H1 (cell line): ENCODE measurements around the gene RFX1. TPM values are rescaled to one million over a fixed set of nuclear protein-coding genes. Genes with fewer than 3 reads are reported as not detected.

Experiments used
- CTCF ChIA-PET: fragments of 300-600 bp; sonication (Branson Sonifier 250); formaldehyde crosslinking; loops from one replicate; lab custom pipeline; 2021; ENCODE audit not compliant: partially characterized antibody; lab: Charles Lee
- POLR2A ChIA-PET: fragments of 300-600 bp; sonication (Branson Sonifier 250); formaldehyde crosslinking; loops from one replicate; lab custom pipeline; 2021; ENCODE audit warnings: inconsistent platforms; ENCODE audit not compliant: partially characterized antibody; lab: Charles Lee
- DNase-seq, 2 experiments: peaks; one replicate each; pipeline versions ENCODE4 v3.0.0 to v3.0.0-alpha.2; 2010 to 2022; ENCODE audit warnings: low spot score in 2 of 2, low read depth in 1 of 2, mixed read lengths in 1 of 2
- FAIRE-seq: peaks from 2 replicates; lab custom pipeline; 2011; peaks lifted over from hg19 to GRCh38; lab: Jason Lieb, UNC
- H2AFZ ChIP-seq: 2 replicates; pipeline ENCODE4 v1.8.1; 2012; ENCODE audit warnings: low read length, inconsistent platforms
- H2AK5ac ChIP-seq: 2 replicates; pipeline ENCODE4 v1.6.1; 2013; ENCODE audit warnings: low read depth, low read length
- H2BK120ac ChIP-seq: replicated peaks from 2 replicates; pipeline ENCODE3; 2013; ENCODE audit warnings: low read depth, low read length, inconsistent platforms
- H2BK12ac ChIP-seq: 2 replicates; pipeline ENCODE4 v1.6.1; 2013; ENCODE audit warnings: low read depth, low read length
- H2BK15ac ChIP-seq: 2 replicates; pipeline ENCODE4 v1.6.1; 2013; ENCODE audit warnings: low read length
- H2BK20ac ChIP-seq: 2 replicates; pipeline ENCODE4 v1.6.1; 2013; ENCODE audit warnings: low read length
- H2BK5ac ChIP-seq: 2 replicates; pipeline ENCODE4 v1.6.1; 2013; ENCODE audit warnings: low read depth, low read length
- H3K14ac ChIP-seq: 2 replicates; pipeline ENCODE4 v1.6.1; 2013; ENCODE audit warnings: inconsistent platforms; ENCODE audit not compliant: insufficient read length
- H3K18ac ChIP-seq: 2 replicates; pipeline ENCODE4 v1.6.1; 2013; ENCODE audit warnings: low read length; ENCODE audit errors: extremely low read depth
- H3K23ac ChIP-seq: 2 replicates; pipeline ENCODE4 v1.6.1; 2013; ENCODE audit warnings: inconsistent platforms; ENCODE audit not compliant: insufficient read length
- H3K23me2 ChIP-seq: 2 replicates; pipeline ENCODE4 v1.6.1; 2013; ENCODE audit warnings: low read depth, low read length
- H3K27ac ChIP-seq: 2 replicates; pipeline ENCODE4 v1.6.1; 2011; ENCODE audit warnings: low read depth, low read length, inconsistent platforms
- H3K27me3 ChIP-seq, 4 experiments: replicated peaks in 1 of 4; 1 replicate in 1 of 4; 2 replicates in 3 of 4; pipeline versions ENCODE4 v1.6.1 to v1.8.1; 2011 to 2013; ENCODE audit warnings: low read length in 3 of 4, mild to moderate bottlenecking in 3 of 4, inconsistent platforms in 2 of 4, mixed read lengths in 2 of 4, moderate library complexity in 1 of 4; ENCODE audit not compliant: control insufficient read depth in 3 of 4, insufficient read depth in 3 of 4; ENCODE audit errors: extremely low read depth in 1 of 4
- H3K36me3 ChIP-seq, 4 experiments: 2 replicates each; pipeline versions ENCODE4 v1.6.1 to v1.8.1; 2011 to 2013; ENCODE audit warnings: mild to moderate bottlenecking in 4 of 4, low read length in 3 of 4, moderate library complexity in 2 of 4, control low read depth in 1 of 4, inconsistent platforms in 1 of 4; ENCODE audit not compliant: insufficient read depth in 4 of 4, control insufficient read depth in 2 of 4
- H3K4ac ChIP-seq: replicated peaks from 2 replicates; pipeline ENCODE3; 2013; ENCODE audit warnings: low read length, low read depth, mixed read lengths, inconsistent platforms; ENCODE audit not compliant: insufficient read length
- H3K4me1 ChIP-seq, 4 experiments: replicated peaks in 1 of 4; 1 replicate in 1 of 4; 2 replicates in 3 of 4; pipeline versions ENCODE4 v1.6.1 to v1.8.1; 2011 to 2013; ENCODE audit warnings: low read length in 3 of 4, inconsistent platforms in 2 of 4, mixed read lengths in 1 of 4; ENCODE audit not compliant: insufficient read depth in 4 of 4, control insufficient read depth in 3 of 4
- H3K4me2 ChIP-seq, 2 experiments: 2 replicates each; pipeline versions ENCODE4 v1.6.1 to v1.8.1; 2011 to 2013; ENCODE audit warnings: low read depth in 2 of 2, low read length in 2 of 2, control low read depth in 1 of 2, inconsistent platforms in 1 of 2, mild to moderate bottlenecking in 1 of 2; ENCODE audit not compliant: insufficient read depth in 1 of 2
- H3K4me3 ChIP-seq, 4 experiments: fragments of 200-600, 300-600 bp in 1 of 4; sonication (generic), shearing (Covaris generic), sonication (Bioruptor Twin) in 1 of 4; 2 replicates each; pipeline versions ENCODE4 v1.5.1 to v1.8.1; 2011 to 2016; ENCODE audit warnings: low read length in 4 of 4, low read depth in 3 of 4, control low read depth in 2 of 4, inconsistent platforms in 2 of 4, mild to moderate bottlenecking in 2 of 4, mixed read lengths in 1 of 4, moderate library complexity in 1 of 4; ENCODE audit not compliant: insufficient read depth in 2 of 4; ENCODE audit errors: extremely low read depth in 1 of 4
- H3K56ac ChIP-seq: replicated peaks from 2 replicates; pipeline ENCODE3; 2013; ENCODE audit warnings: low read depth, mild to moderate bottlenecking, mixed read lengths, low read length, inconsistent platforms; ENCODE audit not compliant: insufficient read length
- H3K79me1 ChIP-seq: 2 replicates; pipeline ENCODE4 v1.6.1; 2013; ENCODE audit warnings: low read depth, low read length, control low read depth
- H3K79me2 ChIP-seq, 2 experiments: 2 replicates each; pipeline versions ENCODE4 v1.6.1 to v1.8.1; 2012 to 2013; ENCODE audit warnings: low read length in 2 of 2, mild to moderate bottlenecking in 2 of 2, inconsistent platforms in 1 of 2; ENCODE audit not compliant: insufficient read depth in 2 of 2, control insufficient read depth in 1 of 2
- H3K9ac ChIP-seq, 4 experiments: replicated peaks in 1 of 4; 1 replicate in 1 of 4; 2 replicates in 3 of 4; pipeline versions ENCODE4 v1.6.1 to v1.8.1; 2011 to 2013; ENCODE audit warnings: low read depth in 3 of 4, low read length in 3 of 4, control low read depth in 2 of 4, mild to moderate bottlenecking in 2 of 4, moderate library complexity in 2 of 4, inconsistent platforms in 1 of 4; ENCODE audit errors: extremely low read depth in 1 of 4
- H3K9me3 ChIP-seq, 2 experiments: 2 replicates each; pipeline versions ENCODE4 v1.6.1 to v1.8.1; 2012 to 2013; ENCODE audit warnings: mild to moderate bottlenecking in 2 of 2, moderate library complexity in 2 of 2, control low read depth in 1 of 2, inconsistent platforms in 1 of 2, low read depth in 1 of 2, low read length in 1 of 2, mixed read lengths in 1 of 2; ENCODE audit not compliant: insufficient read depth in 2 of 2
- H4K20me1 ChIP-seq, 2 experiments: replicated peaks in 1 of 2; 2 replicates each; pipeline versions ENCODE3 to v1.8.1; 2011 to 2013; ENCODE audit warnings: inconsistent platforms in 2 of 2, low read length in 2 of 2, mild to moderate bottlenecking in 1 of 2; ENCODE audit not compliant: insufficient read depth in 2 of 2, control insufficient read depth in 1 of 2
- H4K5ac ChIP-seq: 2 replicates; pipeline ENCODE4 v1.6.1; 2013; ENCODE audit warnings: low read length, low read depth, mixed read lengths, inconsistent platforms; ENCODE audit not compliant: insufficient read length
- H4K8ac ChIP-seq: 2 replicates; pipeline ENCODE4 v1.8.0; 2013; ENCODE audit warnings: mild to moderate bottlenecking, moderate library complexity, low read length, inconsistent platforms; ENCODE audit not compliant: insufficient read depth; ENCODE audit errors: extremely low read depth
- H4K91ac ChIP-seq: replicated peaks from 2 replicates; pipeline ENCODE3; 2013; ENCODE audit warnings: low read length, mixed read lengths, inconsistent platforms; ENCODE audit not compliant: insufficient read length
- BCL11A ChIP-seq, 2 experiments: IDR thresholded peaks; one replicate each; pipeline ENCODE4 v1.6.1; 2011; ENCODE audit warnings: low read depth in 2 of 2, low read length in 2 of 2, mild to moderate bottlenecking in 2 of 2
- CEBPB ChIP-seq: IDR thresholded peaks from 2 replicates; pipeline ENCODE4 v1.6.1; 2012; ENCODE audit warnings: low read depth, low read length
- MAFK ChIP-seq: IDR thresholded peaks from 2 replicates; pipeline ENCODE4 v1.6.1; 2012; ENCODE audit warnings: low read depth, mild to moderate bottlenecking, improper control_type of control experiment, low read length
- SIN3A ChIP-seq, 2 experiments: IDR thresholded peaks in 1 of 2; conservative IDR thresholded peaks in 1 of 2; 2 replicates each; pipeline ENCODE4 v1.6.1; 2011 to 2012; ENCODE audit warnings: low read length in 2 of 2, improper control_type of control experiment in 1 of 2, low read depth in 1 of 2, mild to moderate bottlenecking in 1 of 2
- SIRT6 ChIP-seq: IDR thresholded peaks from one replicate; pipeline ENCODE4 v1.7.1; 2012; ENCODE audit warnings: low read length, inconsistent platforms
- SP1 ChIP-seq: IDR thresholded peaks from 2 replicates; pipeline ENCODE4 v1.6.1; 2011; ENCODE audit warnings: low read depth, low read length
- SP4 ChIP-seq: IDR thresholded peaks from 2 replicates; pipeline ENCODE4 v1.6.1; 2012; ENCODE audit warnings: low read length, inconsistent platforms
- TAF1 ChIP-seq: IDR thresholded peaks from 2 replicates; pipeline ENCODE4 v1.6.1; 2011; ENCODE audit warnings: mild to moderate bottlenecking, low read depth, low read length
- WGBS, 2 experiments: shearing (Covaris generic) in 1 of 2; methylation state at CpG; one replicate each; pipeline versions ENCODE4 v1.1.6 to v1.1.7; 2013 to 2015; ENCODE audit warnings: low lambda C conversion rate in 2 of 2, mixed read lengths in 2 of 2, inconsistent platforms in 1 of 2, low coverage in 1 of 2, missing lambda C conversion rate in 1 of 2; ENCODE audit not compliant: insufficient replicate concordance in 2 of 2, insufficient coverage in 1 of 2, insufficient read length in 1 of 2; ENCODE audit errors: extremely low coverage in 1 of 2, missing lambda C conversion rate in 1 of 2; 5-methylcytosine and 5-hydroxymethylcytosine counted together
- polyA plus RNA-seq, 7 experiments: library from polyadenylated mRNA; depleted of rRNA in 3 of 7; stranded (reverse) in 5 of 7; unstranded in 2 of 7; fragments of >200 nt in 5 of 7; fragments of 200-250 nt in 2 of 7; gene quantifications; 1 replicate in 5 of 7; 2 replicates in 1 of 7; 4 replicates in 1 of 7; pipeline versions ENCODE4 v1.2.1 to v1.2.3, GENCODE V29; 2011 to 2013; ENCODE audit warnings: missing spikeins in 2 of 7, mixed read lengths in 2 of 7
- total RNA-seq: library from RNA; stranded (reverse); fragmentation: NEBNext Ultra II Directional; extraction: Animal tissue kit (Norgen Biotek cat#: 25700); gene quantifications from 2 replicates; pipeline ENCODE4 v1.2.1, GENCODE V29; 2021
- TF ChIP-seq, protein P1 (sequence below): IDR thresholded peaks from 2 replicates; pipeline ENCODE4 v1.6.1; 2012; ENCODE audit warnings: low read length, inconsistent platforms

Gene RFX1
- total and polyA plus RNA-seq, 2 of the 8 experiments (the other 6 are each of a cell fraction or from before 2014, with no cell fraction given), result 4.9 to 17.0 TPM

DNA sequence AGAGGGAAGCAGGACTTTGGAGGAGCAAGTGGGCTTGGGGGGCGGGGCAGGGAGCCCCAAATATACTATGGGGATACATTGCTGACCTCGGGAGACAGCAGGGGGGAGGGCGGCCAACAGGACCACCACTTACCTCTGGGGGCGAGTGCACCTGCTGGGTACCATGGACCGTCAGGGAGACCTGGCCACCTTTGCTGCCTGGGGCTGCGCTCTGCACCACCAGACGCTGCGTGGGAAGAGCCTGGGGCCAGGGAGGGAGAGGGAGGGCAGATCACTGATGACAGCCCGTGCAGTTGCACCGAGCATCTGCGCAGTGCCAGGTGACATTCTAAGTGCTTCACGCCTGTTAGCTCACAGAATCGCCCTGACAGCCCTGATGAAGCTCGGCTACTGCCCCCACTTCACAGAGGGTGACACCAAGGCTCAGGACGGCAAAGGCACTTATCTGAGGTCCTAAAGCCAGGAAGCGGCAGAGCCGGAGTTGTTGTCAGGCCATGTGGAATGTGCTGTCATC, 24.1 kb downstream of the RFX1 start:
- no peak overlapping the region for H3K23ac ChIP-seq
- no peaks in the 10 kb centered on the region for H3K79me2 ChIP-seq
- no peak overlapping the region for H3K14ac ChIP-seq
- H3K23me2 ChIP-seq, result no peaks in the 10 kb centered on the region; the same call in 1 of the 2 replicates
- H3K27ac ChIP-seq, result no peak overlapping the region
- no peak for FAIRE-seq
- H4K5ac ChIP-seq, result no peak overlapping the region
- H2AK5ac ChIP-seq, result no peak overlapping the region
- no peak overlapping the region for H2BK120ac ChIP-seq
- no peak overlapping the region for H3K4me2 ChIP-seq
- no peak overlapping the region for H3K18ac ChIP-seq
- ChIA-PET CTCF (interaction anchor here (1.1 to 2.4 kb wide), 6 partner anchors 10 to 77 kb away, joined by 3 to 7 read pairs (median 4); partner anchors contain the start of gene IL27RA), POLR2A (interaction anchor here (0.6 to 1.6 kb wide), 4 partner anchors 25 to 40 kb away, joined by 3 to 6 read pairs (median 4); partner anchors contain the start of gene RFX1)
- no peak overlapping the region for H4K8ac ChIP-seq
- H3K9ac ChIP-seq, result no peak overlapping the region
- TF ChIP-seq SP4, result no peak
- TF ChIP-seq MAFK, result no peak
- no peak for TF ChIP-seq BCL11A (IDR thresholded peaks at IDR 0.05; ENCODE audit: low read depth in 2 of 2, low read length in 2 of 2)
- no peak for TF ChIP-seq SIN3A (conservative IDR thresholded peaks at IDR 0.05 in 1 of 2, IDR thresholded peaks at IDR 0.05 in 1 of 2; ENCODE audit: low read depth in 1 of 2, low read length in 2 of 2)
- TF ChIP-seq SP1, result no peak
- TF ChIP-seq CEBPB, result no peak
- TF ChIP-seq TAF1, result no peak
- TF ChIP-seq, protein P1, sequence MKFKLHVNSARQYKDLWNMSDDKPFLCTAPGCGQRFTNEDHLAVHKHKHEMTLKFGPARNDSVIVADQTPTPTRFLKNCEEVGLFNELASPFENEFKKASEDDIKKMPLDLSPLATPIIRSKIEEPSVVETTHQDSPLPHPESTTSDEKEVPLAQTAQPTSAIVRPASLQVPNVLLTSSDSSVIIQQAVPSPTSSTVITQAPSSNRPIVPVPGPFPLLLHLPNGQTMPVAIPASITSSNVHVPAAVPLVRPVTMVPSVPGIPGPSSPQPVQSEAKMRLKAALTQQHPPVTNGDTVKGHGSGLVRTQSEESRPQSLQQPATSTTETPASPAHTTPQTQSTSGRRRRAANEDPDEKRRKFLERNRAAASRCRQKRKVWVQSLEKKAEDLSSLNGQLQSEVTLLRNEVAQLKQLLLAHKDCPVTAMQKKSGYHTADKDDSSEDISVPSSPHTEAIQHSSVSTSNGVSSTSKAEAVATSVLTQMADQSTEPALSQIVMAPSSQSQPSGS, result no peak
- no peak for TF ChIP-seq SIRT6
- no peaks in the 10 kb centered on the region for H4K20me1 ChIP-seq
- H3K79me1 ChIP-seq, result no peaks in the 10 kb centered on the region
- DNase-seq, result no peak
- no peak overlapping the region for H2BK20ac ChIP-seq
- no peak overlapping the region for H3K4ac ChIP-seq
- no peak overlapping the region for H2BK5ac ChIP-seq
- H3K4me3 ChIP-seq, result no peak overlapping the region
- H3K56ac ChIP-seq, result no peak overlapping the region
- H3K9me3 ChIP-seq, result no peaks in the 10 kb centered on the region
- H3K27me3 ChIP-seq, result no peaks in the 10 kb centered on the region
- 0 out of 8 replicates have a peak, but pooled peaks cover 0 to 3% (median 0%) of the 10 kb centered on the region in 4 experiments for H3K36me3 ChIP-seq
- H2AFZ ChIP-seq, result no peak overlapping the region
- no peak overlapping the region; the same call in 1 of the 2 replicates for H2BK15ac ChIP-seq
- H4K91ac ChIP-seq, result no peak overlapping the region
- peaks cover 0 to 39% (median 35%) of the 10 kb centered on the region in 4 experiments; a peak in 6 of 7 replicates for H3K4me1 ChIP-seq
- H2BK12ac ChIP-seq, result no peak overlapping the region
- 85% methylated on average over 14 of the region's 17 CpGs; no CpG with 5 or more reads in 1 of the 2 experiments for whole genome bisulfite sequencing, 2 experiments
